K562 (cell line): ENCODE results near the gene SYNJ2. TPM values are rescaled to one million over a fixed set of nuclear protein-coding genes. Genes with fewer than 3 reads are reported as not detected.

Experiments
- ATAC-seq: fragments of 200-7000 bp; cut with Tn5 transposase; 3 replicates; pipeline ENCODE4 v1.9.1; 2020; ENCODE audit warnings: moderate library complexity
- BruUV-seq: library from RNA; stranded (reverse); fragments of 400-500 nt; replicated peaks from 2 replicates; lab custom pipeline; 2021; lab: Mats Ljungman, UMichigan
- CTCF ChIA-PET: fragments of 300-600 bp; formaldehyde crosslinking; extraction: SDS; loops from one replicate; lab custom pipeline; 2021; ENCODE audit warnings: low intra/inter-chr PET ratio; lab: Yijun Ruan, JAX
- POLR2A ChIA-PET: fragments of 300-600, 350-650 bp; sonication (Branson Sonifier 250); formaldehyde crosslinking; extraction: SDS; loops from one replicate; lab custom pipeline; 2021; ENCODE audit warnings: antibody characterized with exemption, inconsistent platforms; lab: Yijun Ruan, JAX
- DNase-seq, 4 experiments: peaks; one replicate each; pipeline versions ENCODE4 v3.0.0 to v3.0.0-alpha.2; 2011 to 2018; ENCODE audit warnings: low spot score in 3 of 4, mixed read lengths in 3 of 4; ENCODE audit errors: extremely low read depth in 1 of 4
- FAIRE-seq: peaks from 2 replicates; lab custom pipeline; 2011; peaks lifted over from hg19 to GRCh38; lab: Jason Lieb, UNC
- H2AFZ ChIP-seq: 2 replicates; pipeline ENCODE4 v1.6.0; 2011; ENCODE audit warnings: low read depth, low read length, control low read depth, inconsistent platforms
- H3K27ac ChIP-seq: fragments of 200-600 bp; 3 replicates; pipeline ENCODE4 v1.8.0; 2011; ENCODE audit warnings: low read depth, mild to moderate bottlenecking, control low read depth, inconsistent platforms, low read length, moderate library complexity, mixed read lengths; ENCODE audit errors: extremely low read depth
- H3K27me3 ChIP-seq, 2 experiments: fragments of 300-600 bp in 1 of 2; 2 replicates in 1 of 2; 3 replicates in 1 of 2; pipeline versions ENCODE4 v1.6.0 to v1.8.0; 2011; ENCODE audit warnings: inconsistent platforms in 2 of 2, low read length in 2 of 2, mild to moderate bottlenecking in 1 of 2, mixed read lengths in 1 of 2, moderate library complexity in 1 of 2; ENCODE audit not compliant: control insufficient read depth in 2 of 2, insufficient read depth in 2 of 2
- H3K36me3 ChIP-seq: fragments of 300-600 bp; 3 replicates; pipeline ENCODE4 v1.8.0; 2011; ENCODE audit warnings: mild to moderate bottlenecking, low read length, inconsistent platforms; ENCODE audit not compliant: control insufficient read depth, insufficient read depth
- H3K4me1 ChIP-seq, 2 experiments: fragments of 200-600 bp in 1 of 2; replicated peaks in 1 of 2; 2 replicates in 1 of 2; 3 replicates in 1 of 2; pipeline versions ENCODE4 v1.5.1 to v1.8.0; 2011; ENCODE audit warnings: inconsistent platforms in 2 of 2, low read length in 2 of 2, mild to moderate bottlenecking in 1 of 2, mixed read lengths in 1 of 2, moderate library complexity in 1 of 2; ENCODE audit not compliant: control insufficient read depth in 2 of 2, insufficient read depth in 2 of 2
- H3K4me2 ChIP-seq: 2 replicates; pipeline ENCODE4 v1.6.1; 2011; ENCODE audit warnings: low read length, control low read depth, inconsistent platforms, mixed read lengths; ENCODE audit not compliant: insufficient read depth
- H3K4me3 ChIP-seq: fragments of 200-600 bp; sonication (generic), shearing (Covaris generic); 2 replicates; pipeline ENCODE4 v1.5.1; 2016; ENCODE audit warnings: control low read depth, inconsistent platforms
- H3K79me2 ChIP-seq: fragments of 200-600 bp; 3 replicates; pipeline ENCODE4 v1.8.0; 2011; ENCODE audit warnings: low read length, inconsistent platforms; ENCODE audit not compliant: control insufficient read depth, insufficient read depth
- H3K9ac ChIP-seq, 2 experiments: 2 replicates each; pipeline versions ENCODE4 v1.6.0 to v1.6.1; 2011; ENCODE audit warnings: low read depth in 2 of 2, low read length in 2 of 2, control low read depth in 1 of 2, inconsistent platforms in 1 of 2, mild to moderate bottlenecking in 1 of 2, mixed read lengths in 1 of 2; ENCODE audit not compliant: insufficient read depth in 1 of 2
- H3K9me1 ChIP-seq: one replicate; pipeline ENCODE4 v1.6.0; 2011; ENCODE audit warnings: inconsistent platforms, mild to moderate bottlenecking, low read length, moderate library complexity; ENCODE audit not compliant: control insufficient read depth, insufficient read depth
- H3K9me3 ChIP-seq: replicated peaks from 2 replicates; pipeline ENCODE4 v1.5.1; 2011; ENCODE audit warnings: low read depth, low read length, inconsistent platforms; ENCODE audit not compliant: control insufficient read depth, insufficient read depth
- H4K20me1 ChIP-seq: replicated peaks from 2 replicates; pipeline ENCODE4 v1.6.1; 2011; ENCODE audit warnings: low read length, inconsistent platforms, mixed read lengths; ENCODE audit not compliant: control insufficient read depth, insufficient read depth
- ARID2 ChIP-seq: fragments of 450-650 bp; IDR thresholded peaks from 2 replicates; pipeline ENCODE4 v1.6.1; 2017; ENCODE audit warnings: antibody characterized with exemption, mild to moderate bottlenecking
- DIDO1 ChIP-seq: fragments of 450-650 bp; IDR thresholded peaks from 2 replicates; pipeline ENCODE4 v1.6.1; 2016; ENCODE audit warnings: low read depth, missing biosample characterization, missing genetic modification characterization
- MEF2D ChIP-seq: conservative IDR thresholded peaks from 2 replicates; pipeline ENCODE4 v1.6.1; 2016; ENCODE audit warnings: low read depth, missing genetic modification characterization, missing compliant biosample characterization
- MTA2 ChIP-seq: fragments of 450-650 bp; IDR thresholded peaks from 2 replicates; pipeline ENCODE4 v1.6.1; 2016; ENCODE audit warnings: low read depth
- MXD1 ChIP-seq: fragments of 250-450 bp; sonication (Bioruptor Pico); IDR thresholded peaks from 2 replicates; pipeline ENCODE4 v1.8.0; 2021; ENCODE audit warnings: borderline replicate concordance, mild to moderate bottlenecking, moderate library complexity; ENCODE audit not compliant: poor library complexity, severe bottlenecking
- PHB2 ChIP-seq: fragments of 450-650 bp; IDR thresholded peaks from 2 replicates; pipeline ENCODE4 v1.6.1; 2017; ENCODE audit warnings: low read depth
- RBFOX2 ChIP-seq: fragments of 200-400 bp; formaldehyde crosslinking; IDR thresholded peaks from 2 replicates; pipeline ENCODE4 v1.6.1; 2017; ENCODE audit warnings: low read depth, mild to moderate bottlenecking, low read length, moderate library complexity
- RFX1 ChIP-seq: fragments of 450-650 bp; IDR thresholded peaks from 2 replicates; pipeline ENCODE4 v1.6.1; 2016; ENCODE audit warnings: mild to moderate bottlenecking, moderate library complexity
- RNF2 ChIP-seq: sonication (generic); IDR thresholded peaks from 2 replicates; pipeline ENCODE4 v1.6.1; 2016
- SIN3B ChIP-seq: fragments of 450-650 bp; IDR thresholded peaks from 2 replicates; pipeline ENCODE4 v1.6.1; 2017; ENCODE audit warnings: low read depth, mild to moderate bottlenecking, moderate library complexity
- SMAD3 ChIP-seq: fragments of 450-650 bp; formaldehyde crosslinking; conservative IDR thresholded peaks from 2 replicates; pipeline ENCODE4 v1.4.0; 2020; ENCODE audit warnings: mild to moderate bottlenecking
- SNRNP70 ChIP-seq: fragments of 200-400 bp; formaldehyde crosslinking; optimal IDR thresholded peaks from 2 replicates; pipeline ENCODE3; 2017; ENCODE audit warnings: low read depth, low read length
- TAL1 ChIP-seq: fragments of 450-650 bp; IDR thresholded peaks from 2 replicates; pipeline ENCODE4 v1.6.1; 2016; ENCODE audit warnings: mild to moderate bottlenecking
- TEAD1 ChIP-seq, 2 experiments: fragments of 450-650 bp in 1 of 2; sonication (generic) in 1 of 2; formaldehyde crosslinking; IDR thresholded peaks; 2 replicates each; pipeline versions ENCODE4 v1.4.0 to v1.8.0; 2020 to 2022; ENCODE audit warnings: mild to moderate bottlenecking in 2 of 2, missing genetic modification reagents in 1 of 2
- WGBS: fragments of 100-300 bp; shearing (Covaris generic); methylation state at CpG from one replicate; pipeline ENCODE4 v1.1.6; 2016; ENCODE audit warnings: low coverage, mixed read lengths; ENCODE audit not compliant: insufficient coverage; ENCODE audit errors: missing lambda C conversion rate; 5-methylcytosine and 5-hydroxymethylcytosine counted together
- in situ Hi-C: fragments of 300-500 bp; cut with MboI; formaldehyde crosslinking; loops from 4 replicates; pipeline ENCODE4 v1.15.0; 2018; ENCODE audit warnings: inconsistent platforms, mixed read lengths
- intact Hi-C: fragments of 100-400 bp; cut with micrococcal nuclease; formaldehyde crosslinking; loops from 2 replicates; pipeline ENCODE4 v1.14.2; 2022
- polyA plus RNA-seq, 8 experiments: library from polyadenylated mRNA; depleted of rRNA in 4 of 8; stranded (reverse) in 5 of 8; unstranded in 3 of 8; fragments of >200 nt; fragmentation: Nextera tagmentation in 2 of 8; fragmentation: Illumina TruSeq in 1 of 8; extraction: Ambion mirVana in 2 of 8; extraction: Trizol in 1 of 8; gene quantifications; 2 replicates each; pipeline versions ENCODE4 v1.2.1 to v1.2.3, GENCODE V29; 2011 to 2014; ENCODE audit warnings: inconsistent platforms in 1 of 8, missing spikeins in 1 of 8
- total RNA-seq, 7 experiments: library from RNA; depleted of rRNA in 6 of 7; stranded (reverse); fragments of >200 nt in 6 of 7; fragmentation: Illumina TruSeq in 2 of 7; extraction: Trizol in 2 of 7; gene quantifications; 2 replicates each; pipeline versions ENCODE4 v1.2.1 to v1.2.3, GENCODE V29; 2011 to 2021; ENCODE audit warnings: low replicate concordance in 1 of 7

SYNJ2 gene
- total and polyA plus RNA-seq, 9 of the 15 experiments (the other 6 are each of a cell fraction or from before 2014, with no cell fraction given), result 3.0 to 27.7 (median 17.8) TPM

- no peak overlapping the region for H3K4me3 ChIP-seq
- no peaks in the 10 kb centered on the region for H3K9me3 ChIP-seq
- H3K27me3 ChIP-seq, result no peaks in the 10 kb centered on the region
- H4K20me1 ChIP-seq, result peaks cover 36% of the 10 kb centered on the region; the same call in 1 of the 2 replicates
- peaks cover 6% of the 10 kb centered on the region for H3K9me1 ChIP-seq
- peaks cover 19 to 22% of the 10 kb centered on the region in 2 experiments for H3K4me1 ChIP-seq
- H3K79me2 ChIP-seq, result peaks cover 82% of the 10 kb centered on the region
- H3K27ac ChIP-seq, result no peak overlapping the region
- peak; percentile 55 for TF ChIP-seq RBFOX2
- no peak for TF ChIP-seq SNRNP70
- ChIA-PET CTCF (no interaction called here), POLR2A (interaction anchor here (0.6 to 2.3 kb wide), 4 partner anchors 10 to 1828 kb away, joined by 3 to 8 read pairs (median 4); no protein-coding TSS in a partner anchor)
- DNase-seq, result no peak
- no TSS peak for BruUV-seq
- peak; percentile 8; the same call in 2 of the 3 replicates for ATAC-seq
- in situ Hi-C loops, result no loop called here
- no peak for FAIRE-seq
- intact Hi-C loops, result loop anchor here (10.0 kb wide), 1 partner anchor 217 kb away; no protein-coding TSS in a partner anchor
- peaks cover 2% of the 10 kb centered on the region; the same call in 1 of the 3 replicates for H3K36me3 ChIP-seq
- H3K9ac ChIP-seq, result peak overlapping the region in 1 of 2 experiments; percentile 56; a peak in 2 of 4 replicates
- no peak overlapping the region for H3K4me2 ChIP-seq
- no peak overlapping the region for H2AFZ ChIP-seq
- 83% methylated on average over 17 of the region's 20 CpGs for WGBS
Observed at GRCh38 chr6:157987788-157988699, 6.4 kb downstream of the SYNJ2 start.

- FAIRE-seq (no peak), ATAC-seq (no peak), DNase-seq (no peak)
- 85% methylated on average over 8 of the region's 8 CpGs for WGBS
- no TSS peak for BruUV-seq
- ChIA-PET CTCF (no interaction called here), POLR2A (interaction anchor here (0.7 to 2.3 kb wide), 4 partner anchors 10 to 42 kb away, joined by 3 to 8 read pairs (median 4); no protein-coding TSS in a partner anchor)
- H4K20me1 ChIP-seq, result peaks cover 33% of the 10 kb centered on the region; the same call in 1 of the 2 replicates
- H3K9me1 ChIP-seq, result peaks cover 6% of the 10 kb centered on the region
- intact Hi-C loops, result loop anchor here (10.0 kb wide), 1 partner anchor 216 kb away; no protein-coding TSS in a partner anchor
- H3K27ac ChIP-seq, result no peak overlapping the region
- H3K79me2 ChIP-seq, result peaks cover 78% of the 10 kb centered on the region
- no peaks in the 10 kb centered on the region for H3K9me3 ChIP-seq
- peak overlapping the region in 1 of 2 experiments; percentile 47; a peak in 1 of 4 replicates for H3K9ac ChIP-seq
- H3K36me3 ChIP-seq, result 0 out of 3 replicates have a peak, but pooled peaks cover 2% of the 10 kb centered on the region
- in situ Hi-C loops, result no loop called here
- H3K4me1 ChIP-seq, result peaks cover 19 to 20% of the 10 kb centered on the region in 2 experiments
- H2AFZ ChIP-seq, result no peak overlapping the region
- H3K4me3 ChIP-seq, result no peak overlapping the region
- no peaks in the 10 kb centered on the region for H3K27me3 ChIP-seq
- no peak overlapping the region for H3K4me2 ChIP-seq
- TF ChIP-seq TAL1 (no peak), RNF2 (no peak), PHB2 (no peak), TEAD1 (CRISPR knock-in tag; IDR thresholded peaks at IDR 0.05) (no peak), MXD1 (CRISPR knock-in tag) (no peak), MTA2 (no peak), MEF2D (no peak), SIN3B (no peak), DIDO1 (no peak), SMAD3 (no peak), ARID2 (no peak), RFX1 (no peak)
Observed at GRCh38 chr6:157988700-157989063, 7.0 kb downstream of the SYNJ2 start.
